T-helper 17 cell (primary cell): Measurements from ENCODE around the gene GET3. TPM values are rescaled to one million over a fixed set of nuclear protein-coding genes. Genes with fewer than 3 reads are reported as not detected.
"Not testable (repeated sequence)": the region's sequence is repeated elsewhere in the genome, so short reads cannot be mapped to it uniquely, and the experiment has no call there.

Experiments used
- ATAC-seq: fragments of 150-1000 bp; cut with Tn5 transposase; 2 replicates; pipeline ENCODE4 v1.10.0; 2021; ENCODE audit warnings: mild to moderate bottlenecking, moderate library complexity
- DNase-seq, 3 donors: peaks; one replicate each; pipeline versions ENCODE4 v3.0.0 to v3.0.0-alpha.2; 2020 to 2021
- H3K9me3 ChIP-seq: one replicate; pipeline ENCODE4 v1.7.0; 2013; ENCODE audit warnings: low read length, mild to moderate bottlenecking; ENCODE audit not compliant: control insufficient read depth, poor library complexity, severe bottlenecking
- H3K27ac Mint-ChIP-seq: one replicate; pipeline ENCODE4 v1.8.0; 2022; ENCODE audit warnings: mild to moderate bottlenecking, moderate library complexity, mixed read lengths
- H3K27me3 Mint-ChIP-seq: one replicate; pipeline ENCODE4 v1.8.0; 2022; ENCODE audit warnings: mixed read lengths
- H3K36me3 Mint-ChIP-seq: one replicate; pipeline ENCODE4 v1.8.0; 2022; ENCODE audit warnings: low read depth, mixed read lengths
- H3K4me1 Mint-ChIP-seq: one replicate; pipeline ENCODE4 v1.8.0; 2022; ENCODE audit warnings: mild to moderate bottlenecking, mixed read lengths
- H3K4me3 Mint-ChIP-seq: one replicate; pipeline ENCODE4 v1.8.0; 2022; ENCODE audit warnings: mild to moderate bottlenecking, moderate library complexity, mixed read lengths
- total RNA-seq, 4 donors: library from RNA in 2 of 4; stranded (reverse) in 2 of 4; gene quantifications; one replicate each; pipeline ENCODE4 v1.2.3 and lab custom pipeline; 2022 to 2026

The GET3 gene
- total RNA-seq, 2 donors from 2014 or later, result 29.8 to 32.6 TPM

- H3K9me3 ChIP-seq, result no peaks in the 10 kb centered on the region
- H3K4me1 Mint-ChIP-seq, result peaks cover 31% of the 10 kb centered on the region
- no peaks in the 10 kb centered on the region for H3K36me3 Mint-ChIP-seq
- peak overlapping the region; percentile 95 for H3K27ac Mint-ChIP-seq
- ATAC-seq (peak; percentile 93), DNase-seq (peak; percentile 86 to 89 (median 86))
- no peaks in the 10 kb centered on the region for H3K27me3 Mint-ChIP-seq
- peak overlapping the region; percentile 96 for H3K4me3 Mint-ChIP-seq
Observed at GRCh38 chr19:12722566-12723380, 14.5 kb upstream of the GET3 start.

GRCh38 chr19:12723381-12723640, 14.0 kb upstream of the GET3 start:
- no peak for DNase-seq
- no peaks in the 10 kb centered on the region for H3K27me3 Mint-ChIP-seq
- peak overlapping the region; percentile 95 for H3K27ac Mint-ChIP-seq
- H3K4me1 Mint-ChIP-seq, result peaks cover 31% of the 10 kb centered on the region
- ATAC-seq, result no peak
- peak overlapping the region; percentile 96 for H3K4me3 Mint-ChIP-seq
- H3K36me3 Mint-ChIP-seq, result no peaks in the 10 kb centered on the region
- no peaks in the 10 kb centered on the region for H3K9me3 ChIP-seq

GRCh38 chr19:12723641-12724426, 13.5 kb upstream of the GET3 start, which contains the start of gene TNPO2:
TNPO2 (minus strand) TSS chr19:12723932; CDS start chr19:12720977, 2,955 bp downstream.
- no peaks in the 10 kb centered on the region for H3K9me3 ChIP-seq
- Mint-ChIP-seq H3K4me3 (peak within 1 kb of the TSS; percentile 96), H3K36me3 (no peaks in the 10 kb centered on the region), H3K4me1 (peaks cover 31% of the 10 kb centered on the region), H3K27me3 (no peaks in the 10 kb centered on the region), H3K27ac (peak within 1 kb of the TSS; percentile 95)
- ATAC-seq (peak; percentile 42), DNase-seq (peak; percentile 30 to 38 (median 32))

- H3K4me1 Mint-ChIP-seq, result peaks cover 33% of the 10 kb centered on the region
- not testable (repeated sequence) for H3K27ac Mint-ChIP-seq, H3K9me3 ChIP-seq, H3K27me3 Mint-ChIP-seq, H3K36me3 Mint-ChIP-seq, DNase-seq, ATAC-seq, H3K4me3 Mint-ChIP-seq
Observed at GRCh38 chr19:12725612-12726011, 11.7 kb upstream of the GET3 start.

GRCh38 chr19:12726988-12727316, 10.3 kb upstream of the GET3 start:
- Mint-ChIP-seq H3K36me3 (peaks cover 3% of the 10 kb centered on the region), H3K27me3 (no peaks in the 10 kb centered on the region), H3K4me3 (peak overlapping the region; percentile 47), H3K27ac (no peak overlapping the region), H3K4me1 (peaks cover 23% of the 10 kb centered on the region)
- DNase-seq (no peak), ATAC-seq (no peak)
- no peaks in the 10 kb centered on the region for H3K9me3 ChIP-seq

GRCh38 chr19:12727745-12728433, 9.4 kb upstream of the GET3 start:
- Mint-ChIP-seq H3K27me3 (no peaks in the 10 kb centered on the region), H3K4me3 (no peak overlapping the region), H3K27ac (peak overlapping the region; percentile 39), H3K4me1 (peaks cover 23% of the 10 kb centered on the region), H3K36me3 (peaks cover 3% of the 10 kb centered on the region)
- DNase-seq, result no peak
- no peak for ATAC-seq
- no peaks in the 10 kb centered on the region for H3K9me3 ChIP-seq

GRCh38 chr19:12730064-12730463, 7.2 kb upstream of the GET3 start:
- H3K9me3 ChIP-seq, result no peaks in the 10 kb centered on the region
- ATAC-seq (no peak), DNase-seq (no peak)
- Mint-ChIP-seq H3K4me1 (peaks cover 19% of the 10 kb centered on the region), H3K27ac (peak overlapping the region; percentile 69), H3K27me3 (no peaks in the 10 kb centered on the region), H3K4me3 (peak overlapping the region; percentile 31), H3K36me3 (peaks cover 3% of the 10 kb centered on the region)

- Mint-ChIP-seq H3K27ac (no peak overlapping the region), H3K27me3 (no peaks in the 10 kb centered on the region)
- ATAC-seq, result no peak
Observed at GRCh38 chr19:12731337-12731736, 6.0 kb upstream of the GET3 start.

GRCh38 chr19:12733369-12734214, 3.7 kb upstream of the GET3 start:
- Mint-ChIP-seq H3K27me3 (no peaks in the 10 kb centered on the region), H3K36me3 (peaks cover 3% of the 10 kb centered on the region)
- ATAC-seq, result no peak

More at GRCh38 chr19:12731337-12731736, 6.0 kb upstream of the GET3 start:
- H3K4me3 Mint-ChIP-seq, result no peak overlapping the region
- H3K9me3 ChIP-seq, result no peaks in the 10 kb centered on the region
- DNase-seq, result no peak
- peaks cover 19% of the 10 kb centered on the region for H3K4me1 Mint-ChIP-seq
- peaks cover 3% of the 10 kb centered on the region for H3K36me3 Mint-ChIP-seq

GRCh38 chr19:12737835-12738351, 596 bp downstream of the GET3 start:
- peak overlapping the region; percentile 99 for H3K27ac Mint-ChIP-seq
- DNase-seq, result no peak
- peak overlapping the region; percentile 99 for H3K4me3 Mint-ChIP-seq
- H3K4me1 Mint-ChIP-seq, result peaks cover 24% of the 10 kb centered on the region
- peaks cover 3% of the 10 kb centered on the region for H3K36me3 Mint-ChIP-seq
- no peaks in the 10 kb centered on the region for H3K9me3 ChIP-seq
- no peak for ATAC-seq
- H3K27me3 Mint-ChIP-seq, result no peaks in the 10 kb centered on the region

More at GRCh38 chr19:12733369-12734214, 3.7 kb upstream of the GET3 start:
- Mint-ChIP-seq H3K4me3 (peak overlapping the region; percentile 93), H3K27ac (peak overlapping the region; percentile 90), H3K4me1 (peaks cover 29% of the 10 kb centered on the region)
- no peaks in the 10 kb centered on the region for H3K9me3 ChIP-seq
- peak in 2 of 3 donors; percentile 15 to 29 for DNase-seq

- H3K9me3 ChIP-seq, result no peaks in the 10 kb centered on the region
- no peak for ATAC-seq
- Mint-ChIP-seq H3K4me3 (no peak overlapping the region), H3K36me3 (peaks cover 13% of the 10 kb centered on the region), H3K27me3 (peaks cover 6% of the 10 kb centered on the region), H3K4me1 (peaks cover 6% of the 10 kb centered on the region), H3K27ac (no peak overlapping the region)
- no peak for DNase-seq
Observed at GRCh38 chr19:12745166-12745897, 8.0 kb downstream of the GET3 start.

- H3K9me3 ChIP-seq, result no peaks in the 10 kb centered on the region
- DNase-seq, result no peak
- no peak overlapping the region for H3K4me3 Mint-ChIP-seq
- peaks cover 19% of the 10 kb centered on the region for H3K27me3 Mint-ChIP-seq
- peaks cover 7% of the 10 kb centered on the region for H3K4me1 Mint-ChIP-seq
- peaks cover 9% of the 10 kb centered on the region for H3K36me3 Mint-ChIP-seq
- H3K27ac Mint-ChIP-seq, result no peak overlapping the region
- ATAC-seq, result no peak
Observed at GRCh38 chr19:12748489-12748888, 11.2 kb downstream of the GET3 start.
